Vagina (tissue), 2 donors: Measurements from ENCODE around the gene MTHFD1L. TPM values are rescaled to one million over a fixed set of nuclear protein-coding genes. Genes with fewer than 3 reads are reported as not detected.

Experiments used
- DNase-seq, 2 donors: peaks; one replicate each; pipeline ENCODE4 v3.0.0-alpha.2; 2017; ENCODE audit errors: extremely low spot score in 2 of 2
- H3K27ac ChIP-seq: fragments of 200-600 bp; sonication (generic); one replicate; pipeline ENCODE4 v1.5.1; 2019
- H3K27me3 ChIP-seq: fragments of 200-600 bp; sonication (generic); one replicate; pipeline ENCODE4 v1.5.1; 2019
- H3K36me3 ChIP-seq, 2 donors: fragments of 200-600 bp; sonication (generic); one replicate each; pipeline ENCODE4 v1.5.1; 2017 to 2019
- H3K4me1 ChIP-seq: fragments of 200-600 bp; sonication (generic); one replicate; pipeline ENCODE4 v1.5.1; 2019
- H3K4me3 ChIP-seq, 2 donors: fragments of 200-600 bp; sonication (generic); 1 replicate in 1 of 2; 2 replicates in 1 of 2; pipeline ENCODE4 v1.5.1; 2016 to 2019
- H3K9me3 ChIP-seq: fragments of 200-600 bp; sonication (generic); one replicate; pipeline ENCODE4 v1.5.1; 2019
- POLR2A ChIP-seq, 2 donors: fragments of 450-650 bp; IDR thresholded peaks; one replicate each; pipeline ENCODE4 v1.6.1; 2017; ENCODE audit warnings: antibody characterized with exemption in 2 of 2, mild to moderate bottlenecking in 2 of 2, moderate library complexity in 2 of 2
- POLR2AphosphoS5 ChIP-seq, 2 donors: sonication (generic); formaldehyde crosslinking; IDR thresholded peaks; one replicate each; pipeline ENCODE4 v1.9.0; 2017; ENCODE audit warnings: antibody characterized with exemption in 2 of 2, mild to moderate bottlenecking in 2 of 2, low read depth in 1 of 2; ENCODE audit not compliant: insufficient read depth in 1 of 2
- intact Hi-C: fragments of 100-400 bp; cut with DNase I; formaldehyde crosslinking; loops from one replicate; pipeline ENCODE4 v1.15.1; 2023
- total RNA-seq: library from RNA; depleted of rRNA; stranded (reverse); fragments of >200 nt; gene quantifications from one replicate; pipeline ENCODE4 v1.2.3, GENCODE V29; 2016
- TF ChIP-seq, protein P1 (sequence below), 3 experiments: fragments of 450-650 bp in 2 of 3; fragments of 200-600 bp in 1 of 3; sonication (generic) in 1 of 3; IDR thresholded peaks; one replicate each; pipeline ENCODE4 v1.5.1; 2017 to 2019; ENCODE audit warnings: antibody characterized with exemption in 3 of 3, mild to moderate bottlenecking in 2 of 3, moderate library complexity in 2 of 3

MTHFD1L gene
- total RNA-seq, 1 donor from 2014 or later: 2.7 TPM

DNA sequence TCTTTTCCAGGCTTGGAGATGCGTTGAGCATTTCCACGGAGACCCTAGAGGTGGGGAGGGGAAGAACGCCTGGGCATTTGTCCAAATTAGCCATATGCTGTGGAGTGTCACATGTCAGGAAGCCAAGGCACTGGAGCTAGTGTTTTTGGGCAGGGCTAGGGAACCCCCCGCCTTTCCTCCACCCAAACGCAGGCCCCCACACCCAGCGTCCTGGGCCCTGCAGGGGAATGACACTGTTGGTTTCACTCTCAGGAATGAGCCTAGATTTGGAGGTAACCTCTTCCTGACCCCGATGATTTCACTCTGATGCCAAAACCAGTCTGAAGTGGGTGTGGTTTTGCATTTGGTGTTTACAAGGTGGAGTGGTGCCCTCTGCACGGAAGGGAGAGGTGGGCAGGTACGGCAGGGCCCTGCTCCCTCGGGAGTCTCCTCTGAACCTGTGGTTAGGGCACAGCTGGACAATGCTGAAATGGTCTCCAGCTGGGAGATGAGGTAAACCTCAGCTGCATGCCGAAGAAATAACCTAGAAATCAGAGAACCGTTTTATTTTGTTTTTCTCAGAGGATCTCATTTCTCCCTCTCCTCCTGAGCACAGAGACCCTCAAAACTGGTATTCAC, 29.5 kb downstream of the MTHFD1L start:
- Histone ChIP-seq H3K4me1 (peaks cover 7% of the 10 kb centered on the region), H3K4me3 (no peak overlapping the region), H3K36me3 (no peaks in the 10 kb centered on the region), H3K9me3 (no peaks in the 10 kb centered on the region), H3K27ac (no peak overlapping the region), H3K27me3 (no peaks in the 10 kb centered on the region)
- DNase-seq: no peak
- intact Hi-C loops: loop anchor here (5.0 to 10.0 kb wide), 2 partner anchors 110 to 442 kb away; no protein-coding TSS in a partner anchor
- TF ChIP-seq POLR2A (IDR thresholded peaks at IDR 0.05) (no peak), POLR2AphosphoS5 (IDR thresholded peaks at IDR 0.05; ENCODE audit: insufficient read depth in 1 of 2, low read depth in 1 of 2) (no peak)
- TF ChIP-seq, protein P1, sequence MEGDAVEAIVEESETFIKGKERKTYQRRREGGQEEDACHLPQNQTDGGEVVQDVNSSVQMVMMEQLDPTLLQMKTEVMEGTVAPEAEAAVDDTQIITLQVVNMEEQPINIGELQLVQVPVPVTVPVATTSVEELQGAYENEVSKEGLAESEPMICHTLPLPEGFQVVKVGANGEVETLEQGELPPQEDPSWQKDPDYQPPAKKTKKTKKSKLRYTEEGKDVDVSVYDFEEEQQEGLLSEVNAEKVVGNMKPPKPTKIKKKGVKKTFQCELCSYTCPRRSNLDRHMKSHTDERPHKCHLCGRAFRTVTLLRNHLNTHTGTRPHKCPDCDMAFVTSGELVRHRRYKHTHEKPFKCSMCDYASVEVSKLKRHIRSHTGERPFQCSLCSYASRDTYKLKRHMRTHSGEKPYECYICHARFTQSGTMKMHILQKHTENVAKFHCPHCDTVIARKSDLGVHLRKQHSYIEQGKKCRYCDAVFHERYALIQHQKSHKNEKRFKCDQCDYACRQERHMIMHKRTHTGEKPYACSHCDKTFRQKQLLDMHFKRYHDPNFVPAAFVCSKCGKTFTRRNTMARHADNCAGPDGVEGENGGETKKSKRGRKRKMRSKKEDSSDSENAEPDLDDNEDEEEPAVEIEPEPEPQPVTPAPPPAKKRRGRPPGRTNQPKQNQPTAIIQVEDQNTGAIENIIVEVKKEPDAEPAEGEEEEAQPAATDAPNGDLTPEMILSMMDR (IDR thresholded peaks at IDR 0.05): no peak

DNA sequence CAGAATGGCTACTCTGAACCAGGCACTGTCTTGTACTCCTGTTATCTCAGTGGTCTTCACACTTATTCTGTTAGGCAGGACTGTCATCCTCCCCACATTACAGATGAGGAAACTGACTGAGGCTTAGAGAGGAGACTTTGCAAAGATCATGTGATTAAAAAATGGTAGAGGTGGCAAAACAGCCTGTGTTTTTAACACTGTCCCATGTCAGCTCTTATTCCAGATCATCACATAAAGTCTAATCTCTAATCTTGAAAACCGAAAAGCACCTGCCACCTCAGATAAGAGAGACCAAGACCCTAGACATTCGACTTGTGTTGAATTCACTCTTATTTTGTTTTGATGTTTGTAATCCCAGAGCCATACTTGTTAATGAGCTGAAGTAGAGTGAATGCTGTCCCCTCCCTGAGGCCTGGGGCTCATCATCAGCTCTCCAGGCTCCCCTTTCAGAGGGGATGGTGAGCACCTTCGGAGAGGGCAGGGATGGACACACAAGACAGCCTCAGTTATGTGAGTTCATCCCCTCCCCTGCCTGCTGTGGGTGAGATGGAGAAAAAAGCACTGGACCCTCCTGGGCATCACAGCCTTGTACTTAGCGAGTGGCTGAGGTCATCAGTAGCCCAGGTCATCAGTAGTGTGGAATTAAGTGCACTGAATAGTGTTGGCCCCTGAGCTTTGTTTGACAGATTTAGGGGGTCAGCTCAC, 30.6 kb downstream of the MTHFD1L start:
- Histone ChIP-seq H3K27ac (no peak overlapping the region), H3K9me3 (no peaks in the 10 kb centered on the region), H3K36me3 (no peaks in the 10 kb centered on the region), H3K27me3 (no peaks in the 10 kb centered on the region), H3K4me1 (peaks cover 7% of the 10 kb centered on the region), H3K4me3 (no peak overlapping the region)
- intact Hi-C loops: loop anchor here (5.0 to 10.0 kb wide), 2 partner anchors 109 to 441 kb away; no protein-coding TSS in a partner anchor
- DNase-seq: no peak
- TF ChIP-seq POLR2AphosphoS5 (IDR thresholded peaks at IDR 0.05; ENCODE audit: insufficient read depth in 1 of 2, low read depth in 1 of 2) (no peak), POLR2A (IDR thresholded peaks at IDR 0.05) (no peak)
- TF ChIP-seq, protein P1 (IDR thresholded peaks at IDR 0.05): no peak

DNA sequence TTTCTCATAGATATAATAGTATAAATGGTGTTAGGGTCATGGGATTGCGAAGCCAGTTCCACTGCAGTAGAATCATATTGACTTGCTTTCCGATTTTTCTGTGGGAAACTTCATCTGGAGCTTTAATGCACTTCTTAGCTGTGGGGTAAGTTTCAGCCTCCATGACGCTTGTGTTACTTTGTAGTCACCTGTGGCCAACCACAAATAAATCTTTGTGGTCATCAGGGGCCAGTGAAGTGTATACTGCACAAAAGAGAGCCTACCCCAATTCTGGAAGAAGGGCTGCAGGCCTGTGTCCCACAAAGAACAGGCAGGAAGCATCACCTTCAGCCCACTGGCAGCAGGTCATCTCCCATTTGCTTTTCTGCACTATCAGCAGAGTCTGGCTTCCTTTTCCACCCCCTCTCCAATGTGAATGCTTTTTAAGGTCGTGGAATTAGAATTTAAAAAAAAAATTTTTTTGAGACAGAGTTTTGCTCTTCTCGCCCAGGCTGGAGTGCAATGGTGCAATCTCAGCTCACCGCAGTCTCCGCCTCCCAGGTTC, 32.0 kb downstream of the MTHFD1L start:
- Histone ChIP-seq H3K4me3 (no peak overlapping the region), H3K27me3 (no peaks in the 10 kb centered on the region), H3K36me3 (no peaks in the 10 kb centered on the region), H3K4me1 (peaks cover 7% of the 10 kb centered on the region), H3K9me3 (no peaks in the 10 kb centered on the region), H3K27ac (no peak overlapping the region)
- intact Hi-C loops: loop anchor here (5.0 to 10.0 kb wide), 2 partner anchors 107 to 440 kb away; no protein-coding TSS in a partner anchor
- DNase-seq: no peak
- no peak for TF ChIP-seq POLR2A (IDR thresholded peaks at IDR 0.05)
- TF ChIP-seq, protein P1 (IDR thresholded peaks at IDR 0.05): no peak
- TF ChIP-seq POLR2AphosphoS5 (IDR thresholded peaks at IDR 0.05; ENCODE audit: insufficient read depth in 1 of 2, low read depth in 1 of 2): no peak

DNA sequence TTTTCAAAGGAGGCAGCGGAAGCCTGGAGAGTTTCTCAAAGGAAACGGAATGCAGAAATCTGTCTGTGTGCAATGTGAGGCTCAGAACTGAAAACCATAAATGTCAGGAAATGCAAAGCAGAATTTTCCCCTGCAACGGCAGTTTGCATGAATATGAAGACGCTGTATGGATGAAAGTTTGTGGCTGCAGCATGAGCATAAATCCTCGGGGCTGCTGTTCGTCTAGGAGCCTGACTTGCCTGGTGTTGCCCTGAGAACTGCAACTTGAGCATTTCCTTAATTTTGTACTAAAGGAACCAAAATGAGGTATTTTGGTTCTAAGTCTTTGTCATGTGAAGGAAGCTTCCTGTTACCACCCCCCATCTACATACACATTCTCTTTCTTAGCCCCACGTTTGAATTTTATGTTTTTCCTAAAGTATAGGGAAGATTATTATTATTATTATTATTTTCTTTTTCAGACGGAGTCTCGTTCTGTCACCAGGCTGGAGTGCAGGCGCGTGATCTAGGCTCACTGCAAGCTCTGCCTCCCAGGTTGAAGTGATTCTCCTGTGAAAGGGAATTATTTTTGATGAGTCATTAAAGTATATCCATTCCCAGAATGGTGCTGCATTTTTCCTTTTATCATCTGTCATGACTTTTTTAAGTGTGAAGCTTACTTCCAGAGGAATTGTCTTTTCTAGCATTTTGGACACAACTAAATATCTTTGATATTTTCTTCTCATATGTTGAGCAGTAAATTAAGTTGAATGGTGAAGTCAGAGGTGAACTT, 33.1 kb downstream of the MTHFD1L start:
- peaks cover 7% of the 10 kb centered on the region for H3K4me1 ChIP-seq
- no peak overlapping the region for H3K27ac ChIP-seq
- no peak for DNase-seq
- intact Hi-C loops: loop anchor here (5.0 to 10.0 kb wide), 2 partner anchors 106 to 439 kb away; no protein-coding TSS in a partner anchor
- no peak overlapping the region for H3K4me3 ChIP-seq
- TF ChIP-seq POLR2AphosphoS5 (IDR thresholded peaks at IDR 0.05; ENCODE audit: insufficient read depth in 1 of 2, low read depth in 1 of 2) (no peak), POLR2A (IDR thresholded peaks at IDR 0.05) (no peak)
- TF ChIP-seq, protein P1 (IDR thresholded peaks at IDR 0.05): no peak
- H3K36me3 ChIP-seq: no peaks in the 10 kb centered on the region
- H3K9me3 ChIP-seq: no peaks in the 10 kb centered on the region
- H3K27me3 ChIP-seq: no peaks in the 10 kb centered on the region
